Measurements from ENCODE around the gene KCTD3. TPM values are rescaled to one million over a fixed set of nuclear protein-coding genes. Genes with fewer than 3 reads are reported as not detected.

KCTD3 gene
- total and polyA plus RNA-seq, 2 donors (not counting 3 experiments of a cell fraction or from before 2014, with no cell fraction given): 19.1 to 28.3 TPM

DNA sequence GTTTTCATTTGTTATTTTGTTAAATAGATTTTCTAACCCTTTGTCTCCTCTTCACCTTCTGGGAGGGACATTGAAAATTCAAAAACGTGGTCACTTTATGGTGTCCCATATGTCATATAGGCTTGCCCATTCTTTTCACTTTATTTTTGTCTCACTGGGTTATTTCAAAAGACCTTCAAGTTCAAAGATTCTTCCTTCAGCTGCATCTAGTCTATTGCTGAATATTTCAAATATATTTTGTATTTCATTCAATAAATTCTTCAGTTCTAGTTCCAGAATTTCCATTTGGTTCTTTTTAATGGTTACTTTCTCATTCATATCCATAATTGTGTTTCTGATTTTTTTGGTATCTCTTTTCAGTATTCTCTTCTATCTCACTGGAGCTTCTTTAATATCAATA lies 11.6 kb upstream of the KCTD3 start:
- Histone ChIP-seq H3K4me1 (ENCODE audit: control insufficient read depth, extremely low read depth, insufficient read depth, low read length) (no peaks in the 10 kb centered on the region), H3K36me3 (ENCODE audit: control insufficient read depth in 2 of 2, extremely low read depth in 1 of 2, insufficient read depth in 2 of 2, low read length in 2 of 2) (no peaks in the 10 kb centered on the region), H3K27me3 (ENCODE audit: control insufficient read depth in 2 of 2, insufficient read depth in 2 of 2, low read length in 2 of 2) (peaks cover 0 to 2% of the 10 kb centered on the region in 2 experiments), H3K9ac (replicated peaks; ENCODE audit: extremely low read depth, insufficient read depth, low read length) (no peak overlapping the region), H4K20me1 (replicated peaks; ENCODE audit: control insufficient read depth, extremely low read depth, insufficient read depth, low read length) (no peaks in the 10 kb centered on the region), H3K4me2 (ENCODE audit: insufficient read depth, low read length) (no peak overlapping the region), H3K4me3 (replicated peaks in 1 of 3; ENCODE audit: insufficient read depth in 1 of 3, low read depth in 1 of 3, low read length in 3 of 3) (no peak overlapping the region), H2AFZ (ENCODE audit: low read depth, low read length) (no peak overlapping the region), H3K9me1 (replicated peaks; ENCODE audit: control insufficient read depth, extremely low read depth, insufficient read depth, low read length) (no peaks in the 10 kb centered on the region), H3K79me2 (ENCODE audit: control insufficient read depth, insufficient read depth, low read length) (no peaks in the 10 kb centered on the region), H3K9me3 (replicated peaks; ENCODE audit: control insufficient read depth, insufficient read depth, low read length) (no peaks in the 10 kb centered on the region), H3K27ac (ENCODE audit: insufficient read depth, low read depth, low read length) (no peak overlapping the region)
- BruUV-seq (replicated peaks): no TSS peak
- CTCF ChIA-PET: no interaction called here
- DNase-seq (ENCODE audit: low read depth, low spot score) (no peak), FAIRE-seq (no peak)
- no peak for TF ChIP-seq EZH2 (IDR thresholded peaks at IDR 0.05; ENCODE audit: borderline replicate concordance, low read depth, low read length, severe bottlenecking)
- no peak for TF ChIP-seq FOS (IDR thresholded peaks at IDR 0.05; ENCODE audit: borderline replicate concordance, insufficient read depth, low read length)
- TF ChIP-seq, protein P1, sequence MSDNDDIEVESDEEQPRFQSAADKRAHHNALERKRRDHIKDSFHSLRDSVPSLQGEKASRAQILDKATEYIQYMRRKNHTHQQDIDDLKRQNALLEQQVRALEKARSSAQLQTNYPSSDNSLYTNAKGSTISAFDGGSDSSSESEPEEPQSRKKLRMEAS (IDR thresholded peaks at IDR 0.05; ENCODE audit: insufficient read depth, insufficient read length): no peak
- TF ChIP-seq JUN (IDR thresholded peaks at IDR 0.05; ENCODE audit: borderline replicate concordance, insufficient read depth, insufficient read length, low read depth): no peak
- no peak for TF ChIP-seq POLR2A (IDR thresholded peaks at IDR 0.05; ENCODE audit: low read depth, low read length)
- TF ChIP-seq MYC (IDR thresholded peaks at IDR 0.05; ENCODE audit: low read depth, low read length): no peak
- no peak for TF ChIP-seq GATA2 (IDR thresholded peaks at IDR 0.05; ENCODE audit: insufficient read depth, insufficient read length, low read depth, low read length)
- no peak for TF ChIP-seq POLR2AphosphoS5 (IDR thresholded peaks at IDR 0.05; ENCODE audit: insufficient read depth, low read depth, low read length)
- TF ChIP-seq, protein P2, sequence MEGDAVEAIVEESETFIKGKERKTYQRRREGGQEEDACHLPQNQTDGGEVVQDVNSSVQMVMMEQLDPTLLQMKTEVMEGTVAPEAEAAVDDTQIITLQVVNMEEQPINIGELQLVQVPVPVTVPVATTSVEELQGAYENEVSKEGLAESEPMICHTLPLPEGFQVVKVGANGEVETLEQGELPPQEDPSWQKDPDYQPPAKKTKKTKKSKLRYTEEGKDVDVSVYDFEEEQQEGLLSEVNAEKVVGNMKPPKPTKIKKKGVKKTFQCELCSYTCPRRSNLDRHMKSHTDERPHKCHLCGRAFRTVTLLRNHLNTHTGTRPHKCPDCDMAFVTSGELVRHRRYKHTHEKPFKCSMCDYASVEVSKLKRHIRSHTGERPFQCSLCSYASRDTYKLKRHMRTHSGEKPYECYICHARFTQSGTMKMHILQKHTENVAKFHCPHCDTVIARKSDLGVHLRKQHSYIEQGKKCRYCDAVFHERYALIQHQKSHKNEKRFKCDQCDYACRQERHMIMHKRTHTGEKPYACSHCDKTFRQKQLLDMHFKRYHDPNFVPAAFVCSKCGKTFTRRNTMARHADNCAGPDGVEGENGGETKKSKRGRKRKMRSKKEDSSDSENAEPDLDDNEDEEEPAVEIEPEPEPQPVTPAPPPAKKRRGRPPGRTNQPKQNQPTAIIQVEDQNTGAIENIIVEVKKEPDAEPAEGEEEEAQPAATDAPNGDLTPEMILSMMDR (IDR thresholded peaks at IDR 0.05; ENCODE audit: extremely low read depth in 1 of 2, insufficient read depth in 1 of 2, low read depth in 1 of 2, low read length in 2 of 2): no peak
- POLR2A ChIA-PET: no interaction called here
- intact Hi-C loops (cut with micrococcal nuclease): no loop called here
- dilution Hi-C loops (cut with MboI; ENCODE audit: extremely low pct_ligation_motif_present, low sequenced_read_pairs): no loop called here
